Medulla oblongata (tissue), 1 donor: Measurements from ENCODE around the gene HPS4.
"Not testable (repeated sequence)": the region's sequence is repeated elsewhere in the genome, so short reads cannot be mapped to it uniquely, and the experiment has no call there.

Experiments
- DNase-seq: peaks from one replicate; pipeline ENCODE4 v3.0.0-alpha.2; 2015; ENCODE audit errors: extremely low spot score

HPS4 gene

DNA sequence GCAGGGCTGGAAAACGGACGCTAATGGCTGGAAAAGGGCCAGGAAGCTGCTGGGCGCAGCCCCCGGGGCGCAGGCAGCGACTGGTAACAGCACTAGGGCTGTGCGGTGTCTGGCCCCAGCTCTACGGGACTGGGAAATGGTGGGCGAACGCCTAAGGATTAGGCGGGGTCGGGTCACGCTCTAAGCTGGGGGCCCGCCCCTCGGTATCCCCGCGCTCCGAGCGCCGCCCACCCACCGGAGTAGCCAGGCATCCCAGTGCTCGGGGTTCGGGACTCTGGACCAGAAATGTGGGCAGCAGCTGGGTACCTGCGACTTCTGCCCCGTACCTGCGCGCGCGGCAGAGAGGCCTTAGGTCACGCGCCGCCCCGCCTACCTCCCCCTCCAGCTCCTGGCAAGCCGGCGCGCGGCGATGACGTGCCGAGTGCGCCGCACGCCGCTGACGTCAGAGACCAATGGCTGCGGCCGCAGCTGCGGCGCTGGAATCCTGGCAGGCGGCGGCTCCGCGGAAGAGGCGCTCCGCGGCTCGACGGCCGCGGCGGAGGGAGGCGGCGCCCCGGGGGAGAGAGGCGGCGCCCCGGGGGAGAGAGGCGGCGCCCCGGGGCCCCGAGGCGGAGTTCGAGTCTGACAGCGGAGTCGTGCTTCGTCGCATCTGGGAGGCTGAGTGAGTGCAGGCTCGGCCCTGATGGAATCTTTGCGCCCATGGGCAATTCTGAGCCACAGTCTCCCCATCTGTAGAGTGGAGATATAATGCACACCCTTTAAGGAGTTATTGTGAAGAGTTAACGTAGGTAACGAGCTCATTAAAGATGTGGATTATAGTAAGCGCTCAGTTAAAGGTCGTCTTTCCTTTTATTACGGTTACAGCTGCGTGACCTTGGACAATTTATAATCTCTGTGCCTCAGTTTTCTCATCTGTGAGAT lies at the start of gene HPS4, which contains the start of gene SRRD:
TSS of gene HPS4 (minus strand) at position 345 of the 921 bp plus-strand sequence. CDS start 2,021 bp downstream, outside the sequence.
TSS of gene SRRD (plus strand) at position 439 of the 921 bp plus-strand sequence. CDS start at position 453, 14 bp downstream.
- DNase-seq = peak; percentile 90

- DNase-seq = no peak
Measured at GRCh38 chr22:26529345-26529744, 45.8 kb upstream of the HPS4 start.

DNA sequence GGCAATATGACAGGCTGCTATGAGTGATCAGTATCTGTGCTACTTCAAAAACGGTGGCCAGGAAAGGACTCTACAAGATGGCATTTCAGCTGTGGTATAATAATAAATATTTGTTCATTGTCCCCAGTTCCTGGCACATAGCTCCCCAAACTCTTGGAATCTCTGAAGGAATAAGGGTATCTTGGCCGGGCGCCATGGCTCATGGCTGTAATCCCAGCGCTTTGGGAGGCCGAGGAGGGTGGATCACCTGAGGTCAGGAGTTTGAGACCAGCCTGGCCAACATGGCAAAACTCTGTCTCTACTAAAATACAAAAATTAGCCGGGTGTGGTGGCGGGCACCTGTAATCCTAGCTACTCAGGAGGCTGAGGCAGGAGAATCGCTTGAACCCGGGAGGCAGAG lies 44.9 kb upstream of the HPS4 start:
- not testable (repeated sequence) for DNase-seq

- no peak for DNase-seq
Measured at GRCh38 chr22:26527574-26528465, 44.2 kb upstream of the HPS4 start.

DNA sequence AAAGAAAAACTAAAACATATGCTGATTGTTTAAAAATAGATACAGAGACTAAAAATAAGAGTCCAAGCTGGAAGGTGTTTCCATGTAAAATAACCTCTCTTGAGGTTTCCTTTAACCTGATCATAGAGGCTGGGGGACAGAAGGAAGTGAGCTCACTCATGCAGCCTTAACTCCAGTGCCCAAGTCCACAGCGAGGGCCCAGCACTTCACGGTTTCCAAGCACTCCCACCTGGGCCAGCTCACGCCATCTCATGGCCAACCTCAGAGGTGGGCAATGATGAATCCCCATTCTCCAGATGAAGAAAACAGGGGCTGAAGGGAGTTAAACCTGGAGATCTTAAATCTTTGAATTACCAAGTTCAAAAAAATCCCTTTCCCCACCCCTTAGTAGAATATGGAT lies 43.6 kb upstream of the HPS4 start:
- no peak for DNase-seq

DNA sequence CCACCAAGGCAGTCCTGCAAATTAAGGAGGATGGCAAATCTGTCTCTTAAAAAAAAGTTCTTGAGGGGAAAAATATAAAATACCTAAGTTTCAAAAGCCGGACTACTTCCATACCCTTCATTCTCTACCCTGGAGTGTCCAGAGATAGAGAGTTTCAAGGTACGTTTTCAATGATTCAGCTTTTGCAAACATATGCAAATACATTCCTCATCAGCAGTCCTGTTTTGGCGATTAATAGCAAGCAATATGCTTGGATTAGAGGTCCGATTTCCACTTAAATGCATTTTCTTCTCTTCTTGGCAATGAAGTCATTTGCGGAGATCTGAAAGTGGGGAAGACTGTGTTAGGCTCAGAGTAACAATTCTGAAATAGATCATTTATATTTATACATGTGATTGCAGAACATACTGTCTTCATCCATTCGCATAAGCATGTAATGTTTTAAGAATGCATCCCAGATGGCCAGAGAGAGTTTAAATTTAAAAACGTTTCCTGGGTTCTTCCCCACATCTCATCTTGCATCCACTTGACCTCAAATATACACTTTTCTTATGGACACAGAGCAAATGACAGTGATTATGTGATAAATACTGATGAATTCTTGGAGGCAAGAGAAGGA lies 42.5 kb upstream of the HPS4 start:
- DNase-seq = no peak

GRCh38 chr22:26524870-26525269 lies 41.3 kb upstream of the HPS4 start:
- no peak for DNase-seq

- no peak for DNase-seq
Measured at GRCh38 chr22:26522592-26522991, 39.0 kb upstream of the HPS4 start.

GRCh38 chr22:26522012-26522411 lies 38.4 kb upstream of the HPS4 start:
- no peak for DNase-seq

- DNase-seq = no peak
Measured at GRCh38 chr22:26517429-26517828, 33.8 kb upstream of the HPS4 start.

DNA sequence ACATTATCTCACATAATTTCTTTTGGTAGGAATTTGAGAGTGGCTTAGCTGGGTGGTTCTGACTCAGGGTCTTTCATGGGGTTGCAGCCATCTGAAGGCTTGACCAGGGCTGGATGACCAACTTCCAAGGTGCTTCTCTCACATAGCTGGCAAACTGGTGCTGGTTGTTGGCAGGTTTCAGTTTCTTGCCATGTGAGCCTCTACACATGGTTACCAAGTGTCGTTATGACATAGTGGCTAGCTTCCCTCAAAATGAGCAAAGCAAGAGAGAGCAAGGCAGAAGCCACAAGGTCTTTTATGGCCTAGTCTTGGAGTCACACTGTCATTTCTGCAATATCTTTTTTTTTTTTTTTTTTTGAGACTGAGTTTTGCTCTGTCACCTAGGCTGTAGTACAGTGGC lies 32.9 kb upstream of the HPS4 start:
- no peak for DNase-seq

DNA sequence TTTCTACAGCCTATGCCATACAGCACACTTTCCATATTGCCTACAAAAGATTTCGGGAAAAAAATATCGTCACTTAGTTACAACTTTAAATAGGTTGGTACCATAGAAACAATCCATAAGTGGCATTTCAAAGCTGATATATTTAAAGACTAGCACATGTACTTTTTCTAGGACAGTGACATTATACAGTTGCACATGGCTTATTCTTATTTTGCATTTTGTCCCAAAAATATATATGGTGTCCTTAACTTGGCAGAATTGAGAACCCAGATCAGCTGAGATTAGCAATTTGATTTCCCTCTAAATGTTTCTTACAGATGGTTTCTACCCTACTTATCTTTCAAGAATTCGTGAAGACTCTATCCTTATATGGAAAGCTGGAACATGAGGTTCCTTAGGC lies 32.3 kb upstream of the HPS4 start:
- no peak for DNase-seq

DNA sequence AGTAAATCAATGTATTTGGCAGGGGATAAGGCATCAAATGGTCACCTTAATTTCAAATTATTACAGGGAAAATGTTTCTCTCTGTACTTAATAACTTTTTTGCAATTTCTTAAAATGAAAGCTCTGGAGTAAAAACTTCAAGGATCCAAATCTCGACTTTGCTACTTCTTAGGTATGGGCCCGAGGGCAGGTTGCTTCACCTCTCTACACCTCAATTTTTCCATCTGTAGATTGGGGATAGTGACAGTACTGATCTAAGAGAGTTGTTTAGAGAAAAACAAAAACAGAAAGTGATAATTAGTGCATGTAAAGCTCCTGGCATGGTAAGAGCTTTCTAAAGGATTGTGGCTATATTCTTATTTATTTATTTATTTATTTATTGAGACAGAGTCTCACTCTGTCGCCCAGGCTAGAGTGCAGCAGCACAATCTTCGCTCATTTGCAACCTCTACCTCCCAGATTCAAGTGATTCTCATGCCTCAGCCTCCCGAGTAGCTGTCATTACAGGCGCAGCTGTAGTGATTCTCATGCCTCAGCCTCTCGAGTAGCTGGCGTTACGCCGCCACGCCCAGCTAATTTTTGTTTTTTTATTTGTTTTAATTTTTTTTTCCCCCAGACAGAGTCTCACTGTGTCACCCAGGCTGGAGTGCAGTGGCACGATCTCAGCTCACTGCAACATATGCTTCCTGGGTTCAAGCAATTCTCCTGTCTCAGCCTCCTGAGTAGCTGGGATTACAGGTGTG lies 31.0 kb upstream of the HPS4 start:
- DNase-seq = no peak

DNA sequence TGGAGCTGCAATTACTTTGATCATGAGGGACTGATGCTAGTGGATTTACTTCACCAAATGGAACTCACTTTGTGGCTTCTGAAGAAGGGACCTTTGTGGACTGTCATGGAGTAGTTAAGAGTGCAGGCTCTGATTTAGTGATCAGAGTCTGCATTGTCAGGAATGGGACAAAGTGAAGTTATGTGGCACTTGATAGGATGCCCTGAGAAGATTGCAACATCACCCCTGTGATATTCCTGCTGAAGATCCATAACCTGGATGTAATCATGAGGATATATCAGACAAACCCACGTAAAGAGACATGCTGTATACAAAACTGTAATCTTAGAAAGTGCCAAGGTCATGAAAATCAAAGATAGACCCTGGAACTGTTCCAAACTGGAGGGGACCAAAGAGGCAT lies 30.3 kb upstream of the HPS4 start:
- DNase-seq = no peak

- peak; percentile 94 for DNase-seq
Measured at GRCh38 chr22:26512149-26512793, 28.7 kb upstream of the HPS4 start, which contains the start of gene TFIP11. TSS of gene TFIP11 (minus strand) at chr22:26512473. CDS start at chr22:26510272, 2,201 bp downstream.

- no peak for DNase-seq
Measured at GRCh38 chr22:26508148-26508547, 24.6 kb upstream of the HPS4 start.

- no peak for DNase-seq
Measured at GRCh38 chr22:26503758-26504157, 20.2 kb upstream of the HPS4 start.

DNA sequence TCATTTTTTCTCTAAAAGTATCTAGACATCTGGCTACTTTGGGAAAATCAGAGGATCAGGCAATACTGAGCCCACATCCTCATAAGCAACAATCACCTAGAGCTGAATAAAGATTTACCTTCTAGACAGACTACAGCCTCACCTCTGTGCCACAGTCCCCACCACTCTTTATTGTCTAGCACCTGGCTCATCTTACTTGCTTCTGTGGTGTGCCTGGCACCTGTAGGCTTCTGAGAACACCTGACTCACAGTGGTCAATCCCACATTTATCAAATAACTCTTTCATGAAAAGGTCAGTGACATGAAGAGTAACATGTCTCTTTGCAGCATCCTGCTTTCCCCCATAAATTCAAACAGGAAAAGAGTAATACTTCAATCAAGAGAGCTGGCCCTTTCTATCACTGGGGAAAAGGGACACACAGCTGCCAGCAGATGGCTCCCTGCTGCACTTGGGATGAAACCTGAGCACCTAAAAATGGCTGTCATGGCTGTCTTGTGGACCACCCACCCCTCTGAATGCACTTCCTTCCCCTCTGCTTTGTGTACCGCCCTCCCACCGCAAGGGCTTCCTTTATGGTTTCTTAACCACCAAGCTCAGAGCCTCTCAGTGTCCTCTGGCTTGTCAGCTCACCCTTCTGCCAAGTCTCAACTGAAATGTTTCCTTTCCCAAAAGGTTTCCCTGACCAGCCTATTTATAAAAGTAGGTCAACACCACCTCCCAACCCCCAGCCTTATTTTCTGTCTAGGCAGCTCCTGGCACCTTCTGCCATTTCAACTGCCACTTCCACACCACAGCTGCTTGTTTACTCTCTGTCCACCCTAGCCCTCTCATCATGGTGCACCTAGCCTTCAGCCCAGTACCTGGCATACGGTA lies 19.3 kb upstream of the HPS4 start:
- DNase-seq = peak; percentile 63

DNA sequence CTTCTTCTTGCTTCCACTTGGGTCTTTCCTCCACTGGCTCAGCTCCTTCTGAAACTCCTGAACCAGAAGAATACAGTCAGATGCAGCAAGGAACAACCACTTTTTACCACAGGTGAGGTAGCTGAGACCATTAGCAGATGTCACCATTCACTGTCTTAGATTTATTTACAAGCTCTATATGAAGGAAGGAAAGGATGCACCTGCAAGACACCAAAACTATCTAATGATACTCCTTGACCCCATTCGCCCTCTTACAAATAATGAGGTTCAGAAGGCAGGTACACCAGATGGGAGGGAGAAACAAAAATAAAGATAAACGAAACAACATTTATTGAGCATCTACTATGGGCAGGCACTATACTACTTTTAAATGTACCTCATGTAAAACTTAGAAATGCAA lies 18.4 kb upstream of the HPS4 start:
- DNase-seq = no peak
